DND-41 (cell line): Measurements from ENCODE around the gene CTNNA1.

Experiments
- CTCF ChIP-seq: IDR thresholded peaks from 2 replicates; pipeline ENCODE4 v1.5.1; 2012; ENCODE audit warnings: borderline replicate concordance, low read length, moderate library complexity, mild to moderate bottlenecking; ENCODE audit not compliant: poor library complexity, severe bottlenecking; ENCODE audit errors: extremely low read depth
- EZH2 ChIP-seq: IDR thresholded peaks from 3 replicates; pipeline ENCODE4 v1.6.1; 2012; ENCODE audit warnings: borderline replicate concordance, low read depth, mild to moderate bottlenecking, moderate library complexity, low read length, inconsistent platforms; ENCODE audit not compliant: severe bottlenecking

GRCh38 chr5:138757061-138757776 is 4.0 kb downstream of the CTNNA1 start:
- TF ChIP-seq CTCF (no peak), EZH2 (no peak)
